PC-3 (cell line): Measurements from ENCODE around the gene TBC1D28.
"Not testable (repeated sequence)": the region's sequence is repeated elsewhere in the genome, so short reads cannot be mapped to it uniquely, and the experiment has no call there.

ENCODE experiments used
- CTCF ChIP-seq: fragments of 300-600 bp; sonication (generic); conservative IDR thresholded peaks from 2 replicates; pipeline ENCODE4 v1.5.1; 2017; ENCODE audit warnings: antibody characterized with exemption, low read depth, mild to moderate bottlenecking, low read length
- EZH2 ChIP-seq: fragments of 300-600 bp; sonication (generic); IDR thresholded peaks from one replicate; pipeline ENCODE4 v1.6.1; 2017; ENCODE audit warnings: antibody characterized with exemption, mild to moderate bottlenecking, low read length; ENCODE audit not compliant: unreplicated experiment
- EZH2phosphoT487 ChIP-seq: fragments of 300-600 bp; sonication (generic); IDR thresholded peaks from 2 replicates; pipeline ENCODE4 v1.6.1; 2018; ENCODE audit warnings: mild to moderate bottlenecking, antibody characterized with exemption, low read length, borderline replicate concordance

GRCh38 chr17:18682668-18683067, 38.5 kb upstream of the TBC1D28 start:
- TF ChIP-seq CTCF, EZH2, EZH2phosphoT487: not testable (repeated sequence)
